ENCODE results near the gene PIM2. TPM values are rescaled to one million over a fixed set of nuclear protein-coding genes. Genes with fewer than 3 reads are reported as not detected.

PIM2 gene
- total and polyA plus RNA-seq, 2 of the 13 experiments (the other 11 are each of a cell fraction or from before 2014, with no cell fraction given): 14.4 to 15.8 TPM

- DNase-seq (ENCODE audit: low spot score) (no peak), ATAC-seq (no peak), FAIRE-seq (no peak)
- in situ Hi-C loops (cut with HindIII; ENCODE audit: extremely low pct_ligation_motif_present, low pct_unique_long_range_greater_than_20kb) (no loop called here), intact Hi-C loops (cut with micrococcal nuclease; ENCODE audit: unreplicated experiment) (no loop called here)
- no peak for TF ChIP-seq EEA1 (CRISPR knock-in tag; IDR thresholded peaks at IDR 0.05; ENCODE audit: borderline replicate concordance)
- TF ChIP-seq ZNF616 (CRISPR knock-in tag; IDR thresholded peaks at IDR 0.05; ENCODE audit: low read depth): no peak
- no peak for TF ChIP-seq ZBTB4 (CRISPR knock-in tag; IDR thresholded peaks at IDR 0.05; ENCODE audit: borderline replicate concordance)
- no peak for TF ChIP-seq MLLT10 (CRISPR knock-in tag; IDR thresholded peaks at IDR 0.05)
- TF ChIP-seq SOX13 (IDR thresholded peaks at IDR 0.05): no peak
- TF ChIP-seq SOX13 (CRISPR knock-in tag; conservative IDR thresholded peaks at IDR 0.05 in 1 of 2, IDR thresholded peaks at IDR 0.05 in 1 of 2): no peak
- no peak for TF ChIP-seq ZNF740 (CRISPR knock-in tag; IDR thresholded peaks at IDR 0.05)
- TF ChIP-seq ZNF652 (CRISPR knock-in tag; IDR thresholded peaks at IDR 0.05; ENCODE audit: borderline replicate concordance, low read depth): no peak
- no peak for TF ChIP-seq KDM5A (IDR thresholded peaks at IDR 0.05; ENCODE audit: borderline replicate concordance, low read length)
- TF ChIP-seq RCOR2 (CRISPR knock-in tag; IDR thresholded peaks at IDR 0.05): no peak
- TF ChIP-seq HIC2 (CRISPR knock-in tag; IDR thresholded peaks at IDR 0.05; ENCODE audit: low read depth): no peak
- TF ChIP-seq ZBTB39 (CRISPR knock-in tag; IDR thresholded peaks at IDR 0.05): no peak
- TF ChIP-seq ZNF792 (CRISPR knock-in tag; IDR thresholded peaks at IDR 0.05): no peak
- TF ChIP-seq SNAPC2 (CRISPR knock-in tag; IDR thresholded peaks at IDR 0.05): no peak
- TF ChIP-seq ZNF484 (CRISPR knock-in tag; IDR thresholded peaks at IDR 0.05; ENCODE audit: borderline replicate concordance, low read depth): no peak
- no peak for TF ChIP-seq NFRKB (IDR thresholded peaks at IDR 0.05)
- TF ChIP-seq EHMT2 (IDR thresholded peaks at IDR 0.05; ENCODE audit: borderline replicate concordance, low read depth, low read length): no peak
- CTCF ChIA-PET (ENCODE audit: low intra/inter-chr PET ratio, low total read pairs): no interaction called here
- Histone ChIP-seq H3K79me2 (ENCODE audit: insufficient read depth, low read length) (peaks cover 29% of the 10 kb centered on the region), H3K4me2 (ENCODE audit: low read depth, low read length) (no peak overlapping the region), H3K27ac (ENCODE audit: extremely low read length, insufficient read depth, low read length) (no peak overlapping the region), H3K4me3 (replicated peaks in 1 of 3; ENCODE audit: insufficient read depth in 1 of 3, low read depth in 2 of 3, low read length in 3 of 3) (no peak overlapping the region), H3K36me3 (replicated peaks in 1 of 2; ENCODE audit: control insufficient read depth in 1 of 2, insufficient read depth in 2 of 2, low read length in 2 of 2) (peaks cover 0 to 6% of the 10 kb centered on the region in 2 experiments; a peak in 1 of 5 replicates), H2AFZ (ENCODE audit: low read length) (no peak overlapping the region), H3K4me1 (ENCODE audit: insufficient read depth, low read length) (peaks cover 40% of the 10 kb centered on the region), H3K9me3 (ENCODE audit: low read length) (no peaks in the 10 kb centered on the region), H4K20me1 (ENCODE audit: insufficient read depth, low read length) (no peaks in the 10 kb centered on the region; the same call in 1 of the 2 replicates), H3K9ac (ENCODE audit: insufficient read depth, low read depth, low read length) (no peak overlapping the region), H3K27me3 (ENCODE audit: control insufficient read depth in 1 of 2, insufficient read depth in 2 of 2, low read length in 2 of 2) (no peaks in the 10 kb centered on the region)
- 93% methylated on average over 5 of the region's 6 CpGs for WGBS (ENCODE audit: low lambda C conversion rate)
- BruUV-seq (replicated peaks): no TSS peak
- POLR2A ChIA-PET: no interaction called here
These were observed 23.9 kb downstream of the PIM2 start for GRCh38 chrX:48894891-48895290.

Data from HepG2 (cell line).